HUDEP-2 (cell line): ENCODE measurements around the gene SORT1.
"Not testable (repeated sequence)": the region's sequence is repeated elsewhere in the genome, so short reads cannot be mapped to it uniquely, and the experiment has no call there.

ENCODE experiments used
- DNase-seq, 76 experiments: peaks; one replicate each; lab custom pipeline; 2025; ENCODE audit not compliant: unreplicated experiment in 76 of 76; lab: John Stamatoyannopoulos, UW

Gene SORT1

DNA sequence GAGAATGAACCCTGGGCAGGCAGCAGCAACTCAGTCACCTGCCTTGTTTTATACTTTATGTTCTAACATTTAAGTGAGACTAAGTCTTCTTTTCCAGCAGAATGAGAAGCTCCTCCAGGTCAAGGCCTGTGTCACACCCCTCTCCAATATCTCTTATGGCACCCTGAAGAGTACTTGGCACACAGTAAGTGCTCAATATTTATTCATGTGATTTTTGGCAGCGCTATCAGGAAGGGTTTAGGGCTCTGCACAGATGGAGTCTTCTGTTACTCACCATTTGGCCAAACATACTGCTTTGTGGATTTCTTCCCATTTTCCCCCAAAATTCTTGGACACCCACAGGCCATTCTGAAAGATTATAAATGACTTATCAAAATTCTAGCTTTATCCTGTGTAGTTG is 47.1 kb downstream of the SORT1 start:
- no peak for DNase-seq

GRCh38 chr1:109350182-109350581 is 47.5 kb downstream of the SORT1 start:
- DNase-seq: no peak

- no peak for DNase-seq
These were observed 50.2 kb downstream of the SORT1 start for GRCh38 chr1:109347511-109347910.

DNA sequence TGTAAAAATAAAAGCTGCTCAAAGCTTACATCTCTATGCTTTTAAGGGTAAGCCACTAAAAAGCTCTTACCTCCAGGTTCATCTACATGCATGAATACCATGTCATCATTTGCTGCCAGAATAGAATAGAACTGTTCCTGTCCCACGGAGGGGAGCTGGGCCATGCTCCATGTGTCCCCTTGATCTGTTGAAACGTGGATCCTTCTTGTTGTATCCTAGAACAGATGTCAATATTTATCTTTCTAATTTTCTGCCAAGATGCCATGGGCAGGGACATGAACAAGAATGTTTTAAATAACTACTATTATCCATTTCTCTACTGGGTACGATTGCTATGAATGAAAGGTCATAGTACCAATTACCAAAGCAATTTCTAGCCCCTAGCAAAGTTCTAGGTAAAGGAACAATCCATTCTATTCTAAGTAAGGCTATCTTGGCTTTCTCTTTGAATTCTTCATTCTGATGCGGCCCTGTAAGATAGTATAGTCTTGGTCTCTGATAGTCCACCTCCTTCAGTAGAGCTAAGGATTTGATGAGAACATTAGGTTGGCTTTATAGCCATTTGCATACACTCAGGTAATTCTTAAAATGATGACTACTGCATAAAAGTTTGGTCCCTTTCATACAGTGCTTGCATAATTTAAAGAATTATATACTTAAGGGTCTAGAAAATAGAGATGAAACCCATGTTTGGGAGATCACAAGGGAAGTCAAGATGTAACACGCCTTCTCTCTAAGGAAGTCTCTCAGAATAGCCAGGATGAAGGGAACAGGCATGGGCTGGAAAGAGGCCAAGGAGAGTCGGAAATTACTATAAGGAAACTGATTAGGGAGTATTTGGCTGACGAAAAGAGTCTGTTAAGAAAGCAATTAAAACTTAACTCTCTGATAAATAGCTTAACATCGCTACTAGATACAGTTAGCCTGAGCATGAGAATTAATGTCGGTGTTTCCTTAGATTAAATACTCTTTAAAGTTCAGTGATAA is 55.5 kb downstream of the SORT1 start:
- DNase-seq: no peak

- DNase-seq: no peak
These were observed 59.1 kb downstream of the SORT1 start for GRCh38 chr1:109338608-109339007.

GRCh38 chr1:109338091-109338490 is 59.6 kb downstream of the SORT1 start:
- no peak for DNase-seq

DNA sequence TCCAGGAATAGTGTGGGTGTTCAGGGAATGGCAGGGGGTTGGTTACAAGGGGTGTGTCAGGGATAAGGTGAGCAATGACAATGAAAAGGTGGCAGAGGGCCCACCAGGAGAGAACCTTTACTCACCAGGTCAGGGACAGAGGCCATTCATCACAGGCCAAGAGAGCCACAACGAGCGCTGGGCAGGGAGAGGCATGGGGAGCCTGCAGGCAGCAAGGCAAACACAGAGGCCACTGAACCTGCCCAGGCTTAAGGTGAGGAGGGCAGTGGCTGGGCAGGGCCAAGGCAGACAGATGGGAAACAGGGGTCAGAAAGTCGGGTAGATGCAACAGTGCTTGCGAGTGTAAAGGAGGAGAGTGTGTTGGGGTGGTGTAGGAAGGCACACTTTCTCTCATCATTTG is 62.6 kb downstream of the SORT1 start:
- DNase-seq: no peak

- DNase-seq: no peak
These were observed 66.6 kb downstream of the SORT1 start for GRCh38 chr1:109331113-109331512.

DNA sequence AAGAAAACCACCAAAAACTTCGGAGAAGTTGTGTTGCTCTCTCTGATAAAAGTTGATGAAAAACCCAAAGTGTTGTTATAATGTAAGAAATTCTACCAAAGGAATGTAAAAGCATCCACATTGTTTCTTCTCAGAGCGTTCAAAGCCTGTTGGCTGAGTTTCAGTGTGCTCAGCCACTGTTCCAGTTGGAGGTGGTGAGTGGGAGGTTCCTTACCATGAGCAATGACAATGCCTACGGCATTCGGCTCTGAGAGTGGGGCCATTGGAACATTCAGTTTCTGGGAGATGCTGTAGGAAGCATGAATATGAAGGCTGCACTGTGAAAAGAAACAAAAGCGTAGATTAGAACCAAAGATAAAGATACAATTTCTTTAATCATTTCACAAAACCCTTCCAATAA is 70.4 kb downstream of the SORT1 start:
- no peak for DNase-seq

DNA sequence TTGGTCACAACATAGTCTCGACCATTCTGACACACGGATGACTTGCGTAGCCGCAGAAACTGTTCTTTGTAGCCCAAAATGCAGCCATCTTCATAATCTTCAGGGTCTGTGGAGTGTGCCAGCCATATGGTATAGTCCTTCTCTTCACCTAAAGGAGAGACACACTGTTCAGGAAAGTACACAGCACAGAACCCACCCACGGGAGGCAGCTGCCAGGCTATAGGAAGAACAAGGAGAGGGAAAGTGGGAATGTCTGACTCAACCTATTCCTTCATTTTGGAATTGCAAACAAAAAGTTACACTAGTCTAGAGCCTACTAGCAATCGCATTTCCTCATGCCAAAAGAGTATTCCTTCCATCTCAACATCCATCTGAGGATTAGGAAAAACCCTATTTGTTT is 74.7 kb downstream of the SORT1 start:
- no peak for DNase-seq

GRCh38 chr1:109319114-109319513 is 78.6 kb downstream of the SORT1 start:
- no peak for DNase-seq

GRCh38 chr1:109316506-109316905 is 81.2 kb downstream of the SORT1 start:
- DNase-seq: no peak

- no peak for DNase-seq
These were observed 82.4 kb downstream of the SORT1 start for GRCh38 chr1:109315288-109315687.

GRCh38 chr1:109314795-109315194 is 82.9 kb downstream of the SORT1 start:
- DNase-seq: no peak

DNA sequence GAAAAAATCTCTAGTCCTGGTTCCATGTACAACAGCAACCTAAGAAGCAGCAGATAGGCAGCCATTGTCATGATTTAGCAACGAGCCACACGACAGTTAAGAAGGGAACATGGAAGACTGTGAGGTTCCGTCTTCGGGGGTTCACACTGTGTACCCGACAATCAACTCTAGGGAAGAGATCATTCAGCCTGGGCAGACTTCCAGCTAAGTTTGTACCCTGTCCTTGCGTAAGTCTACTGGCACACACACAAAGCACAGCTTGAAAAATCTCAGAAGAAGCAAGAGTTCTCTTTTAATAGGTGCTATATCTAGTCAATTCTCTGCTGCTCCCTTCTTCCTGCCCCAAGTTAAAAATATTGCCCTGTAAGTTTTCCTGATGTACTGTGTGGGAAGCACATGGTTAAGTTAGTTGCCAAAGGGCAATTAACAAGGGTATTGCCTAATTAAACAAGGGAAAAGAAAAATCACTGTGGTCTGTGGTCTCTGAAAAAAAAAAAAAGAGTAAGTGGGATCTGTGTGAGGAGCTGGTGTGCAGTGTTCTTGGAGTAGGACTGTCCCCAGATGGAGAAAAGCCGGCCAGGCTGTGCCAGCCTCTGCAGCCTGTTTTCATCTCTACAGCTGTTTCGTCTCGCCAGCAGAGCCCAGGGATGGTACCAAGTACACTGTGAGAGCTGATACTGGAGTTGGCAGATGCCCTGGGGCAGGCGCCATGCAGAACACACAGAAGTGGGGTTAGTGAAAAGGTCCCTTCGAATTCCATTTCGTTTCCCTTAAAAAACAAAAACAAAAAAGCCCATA is 84.5 kb downstream of the SORT1 start:
- DNase-seq: no peak

DNA sequence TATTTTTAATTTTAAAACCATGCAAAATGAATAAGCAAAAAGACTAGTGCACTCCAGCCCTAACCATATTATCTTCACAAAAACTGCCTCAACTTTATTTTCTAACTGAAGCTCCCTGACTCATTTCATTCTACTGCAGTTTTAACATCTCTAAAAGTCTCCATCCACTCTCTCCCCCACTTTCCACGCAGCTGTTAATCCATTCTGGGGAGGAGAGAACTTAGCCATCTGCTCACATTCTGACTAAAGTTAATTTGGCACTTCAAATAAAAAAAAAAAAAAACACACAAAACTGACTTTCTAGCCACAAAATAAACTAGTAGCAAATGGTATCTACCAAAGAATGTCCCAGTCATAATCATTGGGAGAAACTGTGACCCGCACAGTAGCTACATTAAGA is 85.5 kb downstream of the SORT1 start:
- no peak for DNase-seq

GRCh38 chr1:109309347-109309746 is 88.4 kb downstream of the SORT1 start:
- no peak for DNase-seq

- peak in 13 of 76 experiments; percentile 6 to 45 (median 17) for DNase-seq
These were observed 90.3 kb downstream of the SORT1 start for GRCh38 chr1:109307274-109308021.

GRCh38 chr1:109306832-109307273 is 90.9 kb downstream of the SORT1 start, which contains the start of gene MYBPHL:
TSS of gene MYBPHL (minus strand) at chr1:109307011. CDS start at chr1:109306991, 20 bp downstream.
- no peak for DNase-seq

GRCh38 chr1:109305991-109306390 is 91.7 kb downstream of the SORT1 start:
- DNase-seq: not testable (repeated sequence)
